Ishikawa (cell line): ENCODE measurements around the gene C17orf50.

Experiments used
- CEBPB ChIP-seq: IDR thresholded peaks from 2 replicates; pipeline ENCODE4 v1.6.1; 2012
- CREB1 ChIP-seq: IDR thresholded peaks from 2 replicates; pipeline ENCODE4 v1.6.1; 2012; ENCODE audit warnings: low read depth
- EGR1 ChIP-seq: IDR thresholded peaks from 2 replicates; pipeline ENCODE4 v1.6.1; 2012
- EP300 ChIP-seq: IDR thresholded peaks from 2 replicates; pipeline ENCODE4 v1.6.1; 2012; ENCODE audit warnings: borderline replicate concordance
- FOXM1 ChIP-seq: IDR thresholded peaks from 2 replicates; pipeline ENCODE4 v1.6.1; 2012; ENCODE audit warnings: low read depth, borderline replicate concordance
- MAX ChIP-seq: IDR thresholded peaks from 2 replicates; pipeline ENCODE4 v1.6.1; 2012
- NFIC ChIP-seq: IDR thresholded peaks from 2 replicates; pipeline ENCODE4 v1.6.1; 2012
- RAD21 ChIP-seq: IDR thresholded peaks from 2 replicates; pipeline ENCODE4 v1.6.1; 2012; ENCODE audit warnings: low read depth
- REST ChIP-seq: IDR thresholded peaks from 2 replicates; pipeline ENCODE4 v1.6.1; 2012; ENCODE audit warnings: low read depth, mild to moderate bottlenecking
- TAF1 ChIP-seq: IDR thresholded peaks from 2 replicates; pipeline ENCODE4 v1.6.1; 2012; ENCODE audit warnings: low read depth, mild to moderate bottlenecking
- TCF12 ChIP-seq: IDR thresholded peaks from 2 replicates; pipeline ENCODE4 v1.6.1; 2012; ENCODE audit warnings: low read depth
- TEAD4 ChIP-seq: IDR thresholded peaks from 2 replicates; pipeline ENCODE4 v1.6.1; 2012
- YY1 ChIP-seq: IDR thresholded peaks from 2 replicates; pipeline ENCODE4 v1.6.1; 2012; ENCODE audit warnings: low read depth
- ZBTB7A ChIP-seq: IDR thresholded peaks from 2 replicates; pipeline ENCODE4 v1.6.1; 2012; ENCODE audit warnings: low read depth
- TF ChIP-seq, protein P1 (sequence below): IDR thresholded peaks from 2 replicates; pipeline ENCODE4 v1.6.1; 2012

C17orf50 gene

GRCh38 chr17:35775039-35775438 is 14.4 kb downstream of the C17orf50 start:
- no peak for TF ChIP-seq REST
- TF ChIP-seq EGR1 = no peak
- TF ChIP-seq FOXM1 = no peak
- TF ChIP-seq, protein P1, sequence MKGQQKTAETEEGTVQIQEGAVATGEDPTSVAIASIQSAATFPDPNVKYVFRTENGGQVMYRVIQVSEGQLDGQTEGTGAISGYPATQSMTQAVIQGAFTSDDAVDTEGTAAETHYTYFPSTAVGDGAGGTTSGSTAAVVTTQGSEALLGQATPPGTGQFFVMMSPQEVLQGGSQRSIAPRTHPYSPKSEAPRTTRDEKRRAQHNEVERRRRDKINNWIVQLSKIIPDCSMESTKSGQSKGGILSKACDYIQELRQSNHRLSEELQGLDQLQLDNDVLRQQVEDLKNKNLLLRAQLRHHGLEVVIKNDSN = no peak
- TF ChIP-seq TEAD4 = no peak
- no peak for TF ChIP-seq MAX
- no peak for TF ChIP-seq RAD21
- TF ChIP-seq NFIC = no peak
- TF ChIP-seq CEBPB = no peak
- TF ChIP-seq EP300 = no peak
- no peak for TF ChIP-seq TAF1
- TF ChIP-seq CREB1 = no peak
- TF ChIP-seq YY1 = no peak
- no peak for TF ChIP-seq TCF12
- no peak for TF ChIP-seq ZBTB7A

DNA sequence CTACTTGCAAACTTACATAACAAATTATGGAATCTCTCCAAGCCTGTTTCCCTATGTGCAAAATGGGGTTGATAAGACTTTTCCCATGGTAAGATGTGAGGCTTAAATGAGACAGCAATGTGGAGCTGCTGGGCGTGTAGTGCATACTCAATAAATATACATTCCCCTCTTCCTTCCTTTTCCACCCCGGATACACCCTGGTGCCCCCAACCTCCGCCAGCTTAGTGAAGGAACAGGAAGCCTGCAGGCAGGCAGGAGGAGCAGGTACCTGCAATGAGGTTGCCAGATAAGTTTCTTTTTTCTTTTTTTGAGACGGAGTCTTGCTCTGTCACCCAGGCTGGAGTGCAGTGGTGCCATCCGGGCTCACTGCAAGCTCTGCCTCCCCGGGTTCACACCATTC is 14.9 kb downstream of the C17orf50 start:
- TF ChIP-seq YY1 (no peak), CEBPB (no peak), EGR1 (no peak), CREB1 (no peak)

- no peak for TF ChIP-seq NFIC
- no peak for TF ChIP-seq EGR1
- TF ChIP-seq ZBTB7A = no peak
- no peak for TF ChIP-seq TCF12
- TF ChIP-seq, protein P1 = no peak
- TF ChIP-seq CEBPB = no peak
- TF ChIP-seq EP300 = no peak
- no peak for TF ChIP-seq YY1
- no peak for TF ChIP-seq CREB1
- no peak for TF ChIP-seq TEAD4
- no peak for TF ChIP-seq FOXM1
- TF ChIP-seq MAX = no peak
- TF ChIP-seq TAF1 = no peak
- TF ChIP-seq REST = no peak
These were observed 18.0 kb downstream of the C17orf50 start for GRCh38 chr17:35778641-35779196.

DNA sequence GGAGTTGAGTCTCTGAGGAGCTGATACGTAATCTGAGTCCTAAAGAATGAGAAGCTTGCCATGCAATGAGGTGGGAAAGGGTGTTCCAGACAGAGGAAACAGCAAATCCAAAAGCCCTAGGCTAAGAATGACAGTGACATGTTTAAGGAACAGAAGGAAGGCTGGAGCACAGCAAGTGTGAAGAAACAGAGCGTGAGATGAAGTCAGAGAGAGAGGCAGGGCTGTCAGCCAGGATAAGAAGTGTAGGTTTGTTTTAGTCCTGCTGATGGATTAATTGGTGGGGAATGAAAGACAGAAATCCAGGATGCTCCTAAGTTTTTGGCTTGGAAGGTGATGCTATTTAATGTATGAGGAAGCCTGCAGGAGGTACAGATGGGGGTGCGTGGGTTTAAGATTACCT is 20.3 kb downstream of the C17orf50 start:
- TF ChIP-seq, protein P1 = no peak
- no peak for TF ChIP-seq TAF1
- TF ChIP-seq EP300 = no peak
- TF ChIP-seq RAD21 = no peak
- no peak for TF ChIP-seq CREB1
- no peak for TF ChIP-seq CEBPB
- no peak for TF ChIP-seq YY1
- TF ChIP-seq TEAD4 = no peak
- no peak for TF ChIP-seq REST
- no peak for TF ChIP-seq TCF12
- no peak for TF ChIP-seq ZBTB7A
- no peak for TF ChIP-seq EGR1
